GM21529 (cell line): ENCODE results near the gene HCAR1.
"Not testable (repeated sequence)": the region's sequence is repeated elsewhere in the genome, so short reads cannot be mapped to it uniquely, and the experiment has no call there.

ENCODE experiments used
- ATAC-seq: cut with Tn5 transposase; IDR thresholded peaks from one replicate; pipeline ENCODE4 v1.9.1; 2021; ENCODE audit not compliant: unreplicated experiment

HCAR1 gene

GRCh38 chr12:122722387-122722786 lies 8.3 kb downstream of the HCAR1 start:
- no peak for ATAC-seq

GRCh38 chr12:122721057-122721545 lies 9.5 kb downstream of the HCAR1 start:
- no peak for ATAC-seq

- ATAC-seq = peak; percentile 36
Observed at GRCh38 chr12:122716658-122717057, 14.0 kb downstream of the HCAR1 start, which contains the start of gene HCAR3. HCAR3 (minus strand) TSS chr12:122716811; CDS start chr12:122716737, 74 bp downstream.

- ATAC-seq = not testable (repeated sequence)
Observed at GRCh38 chr12:122715211-122715610, 15.4 kb downstream of the HCAR1 start.

- ATAC-seq = not testable (repeated sequence)
Observed at GRCh38 chr12:122713491-122714188, 17.0 kb downstream of the HCAR1 start.

GRCh38 chr12:122711266-122711665 lies 19.4 kb downstream of the HCAR1 start:
- ATAC-seq = not testable (repeated sequence)

GRCh38 chr12:122710341-122710740 lies 20.3 kb downstream of the HCAR1 start:
- not testable (repeated sequence) for ATAC-seq

- ATAC-seq = not testable (repeated sequence)
Observed at GRCh38 chr12:122709287-122709686, 21.4 kb downstream of the HCAR1 start.

GRCh38 chr12:122703841-122704240 lies 26.8 kb downstream of the HCAR1 start:
- ATAC-seq = not testable (repeated sequence)

GRCh38 chr12:122702890-122703611 lies 27.6 kb downstream of the HCAR1 start, which contains the start of gene HCAR2:
HCAR2 (minus strand) TSS chr12:122703357; CDS start chr12:122703283, 74 bp downstream.
- ATAC-seq = not testable (repeated sequence)

- not testable (repeated sequence) for ATAC-seq
Observed at GRCh38 chr12:122701481-122701880, 29.2 kb downstream of the HCAR1 start.

GRCh38 chr12:122700038-122700710 lies 30.5 kb downstream of the HCAR1 start:
- not testable (repeated sequence) for ATAC-seq

- ATAC-seq = not testable (repeated sequence)
Observed at GRCh38 chr12:122696922-122697321, 33.7 kb downstream of the HCAR1 start.

GRCh38 chr12:122691566-122691965 lies 39.1 kb downstream of the HCAR1 start:
- no peak for ATAC-seq

GRCh38 chr12:122688291-122688690 lies 42.4 kb downstream of the HCAR1 start:
- no peak for ATAC-seq

GRCh38 chr12:122687086-122687485 lies 43.6 kb downstream of the HCAR1 start:
- no peak for ATAC-seq

- ATAC-seq = no peak
Observed at GRCh38 chr12:122686538-122686937, 44.1 kb downstream of the HCAR1 start.

GRCh38 chr12:122684297-122684813 lies 46.3 kb downstream of the HCAR1 start:
- ATAC-seq = no peak

GRCh38 chr12:122681814-122682213 lies 48.8 kb downstream of the HCAR1 start:
- no peak for ATAC-seq

GRCh38 chr12:122680989-122681388 lies 49.7 kb downstream of the HCAR1 start:
- not testable (repeated sequence) for ATAC-seq

GRCh38 chr12:122676781-122677180 lies 53.9 kb downstream of the HCAR1 start:
- not testable (repeated sequence) for ATAC-seq
